Aorta (tissue), 5 donors: Measurements from ENCODE around the gene BIRC7. TPM values are rescaled to one million over a fixed set of nuclear protein-coding genes. Genes with fewer than 3 reads are reported as not detected.
A peak's percentile ranks its signal among the peaks of the same experiment; 100 is the strongest.

ENCODE experiments used
- ATAC-seq: fragments of 200-7000 bp; cut with Tn5 transposase; one replicate; pipeline ENCODE4 v1.9.1; 2022; ENCODE audit warnings: moderate library complexity; ENCODE audit not compliant: low FRiP score
- DNase-seq, 2 donors: peaks; one replicate each; pipeline ENCODE4 v3.0.0-alpha.2; 2020
- H3K27ac ChIP-seq, 2 donors: one replicate each; pipeline ENCODE4 v1.5.1; 2013; ENCODE audit warnings: low read length in 2 of 2, mild to moderate bottlenecking in 2 of 2, moderate library complexity in 2 of 2, control low read depth in 1 of 2, inconsistent platforms in 1 of 2, low read depth in 1 of 2
- H3K27me3 ChIP-seq, 2 donors: one replicate each; pipeline ENCODE4 v1.6.1; 2013; ENCODE audit warnings: control low read depth in 1 of 2, low read length in 1 of 2, mild to moderate bottlenecking in 1 of 2, moderate library complexity in 1 of 2; ENCODE audit not compliant: insufficient read depth in 2 of 2, control insufficient read depth in 1 of 2
- H3K36me3 ChIP-seq, 2 donors: one replicate each; pipeline ENCODE4 v1.6.1; 2013; ENCODE audit warnings: control low read depth in 1 of 2, low read length in 1 of 2, mild to moderate bottlenecking in 1 of 2; ENCODE audit not compliant: insufficient read depth in 2 of 2, control insufficient read depth in 1 of 2
- H3K4me1 ChIP-seq, 2 donors: one replicate each; pipeline ENCODE4 v1.6.1; 2013; ENCODE audit warnings: low read length in 2 of 2, control low read depth in 1 of 2, mild to moderate bottlenecking in 1 of 2, moderate library complexity in 1 of 2; ENCODE audit not compliant: insufficient read depth in 2 of 2, control insufficient read depth in 1 of 2
- H3K4me3 ChIP-seq, 2 donors: one replicate each; pipeline ENCODE4 v1.5.1; 2013; ENCODE audit warnings: low read length in 2 of 2, control low read depth in 1 of 2, mild to moderate bottlenecking in 1 of 2
- H3K9me3 ChIP-seq: one replicate; pipeline ENCODE4 v1.6.1; 2013; ENCODE audit warnings: mild to moderate bottlenecking, low read length; ENCODE audit not compliant: control insufficient read depth
- WGBS, 2 donors: extraction: QIAGEN DNeasy Blood & Tissue Kit; methylation state at CpG; one replicate each; pipeline ENCODE4 v1.1.7; 2013; 5-methylcytosine and 5-hydroxymethylcytosine counted together
- intact Hi-C, 2 donors: fragments of 100-400 bp; cut with DNase I; formaldehyde crosslinking; loops; one replicate each; pipeline versions ENCODE4 v1.14.2 to v1.15.0; 2022
- polyA plus RNA-seq, 2 donors: library from polyadenylated mRNA; stranded (reverse); fragments of 200-250 nt; gene quantifications; one replicate each; pipeline ENCODE4 v1.2.3, GENCODE V29; 2013
- total RNA-seq, 2 donors: library from RNA; stranded (reverse); fragmentation: NEBNext Ultra II Directional; extraction: Animal tissue kit (Norgen Biotek cat#: 25700); gene quantifications; one replicate each; pipeline ENCODE4 v1.2.1, GENCODE V29; 2021
- donor health status: healthy with polysubstance abuse.
- donor health status: Bipolar disorder and iron deficiency.
- donor health status: DM: no; HTN: no; CAD: no.
- donor health status: DM: no; HTN: no; CAD: no.
- donor health status: DM: yes; HTN: yes; CAD: no.

Gene BIRC7
- total and polyA plus RNA-seq, 4 donors, result not detected

DNA sequence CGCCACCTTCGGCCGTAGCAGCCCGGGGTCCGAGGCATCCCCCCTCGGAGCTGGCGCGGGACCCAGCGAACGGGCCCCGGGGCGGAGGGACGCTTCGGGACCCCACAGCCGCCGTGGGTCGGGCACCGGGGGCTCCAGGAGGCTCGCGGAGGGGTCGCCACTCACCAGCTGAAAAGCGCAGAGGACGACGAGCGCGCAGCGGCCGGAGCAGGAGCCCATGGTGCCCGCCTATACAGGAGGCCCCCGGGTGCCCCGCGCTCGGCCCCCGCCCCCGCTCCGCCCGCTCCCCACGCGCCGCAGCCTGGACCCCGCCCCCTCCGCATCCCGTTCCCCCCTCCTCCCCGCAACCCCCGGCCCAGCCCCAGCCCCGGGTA lies 18.5 kb downstream of the BIRC7 start, which contains the start of gene NKAIN4:
Gene NKAIN4 (minus strand): TSS at position 232 of the 374 bp plus-strand sequence. CDS start 13 bp downstream, at position 219.
- H3K9me3 ChIP-seq, result no peaks in the 10 kb centered on the region
- no peaks in the 10 kb centered on the region for H3K27me3 ChIP-seq
- no peaks in the 10 kb centered on the region for H3K36me3 ChIP-seq
- no peaks in the 10 kb centered on the region for H3K4me1 ChIP-seq
- H3K27ac ChIP-seq, result no peak within 1 kb of the TSS
- intact Hi-C loops, result no loop called here
- no peak for DNase-seq
- ATAC-seq, result no peak
- no peak within 1 kb of the TSS for H3K4me3 ChIP-seq
- WGBS, 2 donors, result 0 to 1% methylated on average over 9 to 46 of the region's 46 CpGs

DNA sequence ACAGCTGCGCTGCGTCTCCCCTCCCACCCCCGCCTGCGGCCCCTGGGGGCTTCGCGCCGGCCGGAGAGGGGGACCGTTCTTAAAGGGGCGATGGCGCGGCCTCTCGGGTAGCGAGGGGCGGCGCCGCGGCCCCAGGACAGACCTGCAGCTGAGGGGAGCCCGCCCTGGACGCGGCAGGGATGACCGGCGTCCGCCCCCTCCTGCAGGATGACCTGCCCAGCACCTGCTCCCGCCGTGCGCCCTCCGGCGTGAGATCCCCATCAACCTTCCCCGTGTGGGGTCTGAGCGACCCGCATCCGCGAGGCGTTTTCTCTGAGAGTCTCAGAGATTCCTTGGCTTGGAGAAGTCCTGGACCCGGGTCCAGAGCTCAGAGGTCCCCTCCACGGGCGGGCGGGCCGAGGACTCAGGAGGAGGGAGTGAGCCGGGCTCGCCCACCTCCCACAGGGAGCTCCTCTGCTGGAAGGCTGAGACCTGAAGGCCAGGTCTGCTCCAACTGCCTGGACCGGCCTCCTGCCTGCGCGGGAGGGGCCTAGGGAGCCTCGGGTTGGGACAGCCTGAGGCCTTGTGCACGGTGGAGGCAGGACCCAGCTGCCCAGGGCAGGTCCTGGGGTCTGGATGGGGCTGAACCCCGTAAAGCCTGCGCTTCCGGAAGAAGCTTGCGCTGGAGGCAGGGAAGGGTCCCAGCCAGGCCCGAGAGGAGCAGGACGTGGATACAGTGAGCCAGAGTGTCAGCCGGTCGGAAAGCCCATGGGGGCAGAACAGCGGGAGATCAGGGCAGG lies 19.1 kb downstream of the BIRC7 start:
- 7% methylated on average over 46 to 56 of the region's 56 CpGs for WGBS, 2 donors
- intact Hi-C loops, result no loop called here
- DNase-seq, result no peak
- Histone ChIP-seq H3K36me3 (no peaks in the 10 kb centered on the region), H3K4me3 (no peak overlapping the region), H3K4me1 (no peaks in the 10 kb centered on the region), H3K27ac (no peak overlapping the region), H3K27me3 (no peaks in the 10 kb centered on the region), H3K9me3 (no peaks in the 10 kb centered on the region)
- ATAC-seq, result no peak

DNA sequence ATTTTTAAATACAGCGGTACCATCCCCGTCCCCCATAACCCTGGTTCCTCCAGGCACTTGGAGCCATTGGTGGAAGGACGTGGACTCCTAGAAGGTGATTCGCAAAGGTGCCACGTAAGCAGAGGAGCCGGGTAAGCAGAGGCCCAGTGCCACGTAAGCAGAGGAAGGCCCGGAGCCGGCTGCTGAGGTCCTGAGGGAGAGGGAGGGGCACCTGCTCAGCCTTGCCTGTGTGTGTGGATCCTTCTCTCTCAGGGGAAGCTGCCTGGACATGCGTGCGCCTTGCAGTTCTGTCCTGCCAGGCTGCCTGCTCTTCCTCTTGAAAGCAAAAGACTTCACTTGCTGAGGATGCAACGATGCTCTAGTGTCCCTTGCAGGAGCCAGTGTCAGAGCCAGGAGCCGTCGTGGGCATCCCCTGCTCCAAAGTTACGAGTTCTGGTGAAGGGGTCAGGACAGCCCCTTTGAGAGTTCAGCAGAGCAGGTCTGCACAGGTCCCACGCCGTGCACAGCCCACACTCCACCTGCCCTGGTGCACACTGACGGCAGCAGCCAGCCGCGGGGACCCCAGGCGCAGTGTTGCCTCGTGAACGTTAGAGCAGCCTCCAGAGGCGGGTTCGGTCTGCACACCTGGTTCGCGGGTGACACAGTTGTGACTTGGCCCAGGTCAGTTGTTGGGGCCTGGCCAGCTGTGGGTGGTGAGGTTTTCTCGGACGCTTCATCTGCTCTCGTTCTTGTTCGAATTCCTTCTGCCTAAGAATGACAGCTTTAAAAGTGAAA lies 20.4 kb downstream of the BIRC7 start:
- ATAC-seq, result no peak
- H3K27me3 ChIP-seq, result no peaks in the 10 kb centered on the region
- H3K4me1 ChIP-seq, result no peaks in the 10 kb centered on the region
- intact Hi-C loops, result no loop called here
- H3K36me3 ChIP-seq, result no peaks in the 10 kb centered on the region
- 55 to 60% methylated on average over 31 of the region's 31 CpGs for WGBS, 2 donors
- no peak overlapping the region for H3K27ac ChIP-seq
- no peak for DNase-seq
- H3K4me3 ChIP-seq, result no peak overlapping the region
- no peaks in the 10 kb centered on the region for H3K9me3 ChIP-seq

DNA sequence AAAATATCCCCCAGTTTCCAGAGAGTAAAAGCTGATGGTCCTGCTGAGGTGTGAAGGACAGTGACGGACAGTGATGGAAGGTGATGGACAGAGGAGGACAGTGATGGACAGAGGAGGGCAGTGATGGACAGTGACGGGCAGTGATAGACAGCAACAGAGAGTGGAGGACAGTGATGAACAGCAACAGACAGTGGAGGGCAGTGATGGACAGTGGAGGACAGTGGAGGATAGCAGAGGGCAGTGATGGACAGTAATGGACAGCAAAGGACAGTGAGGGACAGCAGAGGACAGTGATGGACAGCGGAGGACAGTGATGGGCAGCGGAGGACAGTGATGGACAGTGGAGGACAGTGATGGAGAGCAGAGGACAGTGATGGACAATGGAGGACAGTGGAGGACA lies 21.2 kb downstream of the BIRC7 start:
- no peak overlapping the region for H3K4me3 ChIP-seq
- DNase-seq (no peak), ATAC-seq (no peak)
- no peaks in the 10 kb centered on the region for H3K36me3 ChIP-seq
- no peaks in the 10 kb centered on the region for H3K4me1 ChIP-seq
- H3K27me3 ChIP-seq, result no peaks in the 10 kb centered on the region
- H3K27ac ChIP-seq, result no peak overlapping the region
- intact Hi-C loops, result no loop called here
- WGBS, 2 donors, result 91 to 92% methylated on average over 4 of the region's 4 CpGs
- no peaks in the 10 kb centered on the region for H3K9me3 ChIP-seq

DNA sequence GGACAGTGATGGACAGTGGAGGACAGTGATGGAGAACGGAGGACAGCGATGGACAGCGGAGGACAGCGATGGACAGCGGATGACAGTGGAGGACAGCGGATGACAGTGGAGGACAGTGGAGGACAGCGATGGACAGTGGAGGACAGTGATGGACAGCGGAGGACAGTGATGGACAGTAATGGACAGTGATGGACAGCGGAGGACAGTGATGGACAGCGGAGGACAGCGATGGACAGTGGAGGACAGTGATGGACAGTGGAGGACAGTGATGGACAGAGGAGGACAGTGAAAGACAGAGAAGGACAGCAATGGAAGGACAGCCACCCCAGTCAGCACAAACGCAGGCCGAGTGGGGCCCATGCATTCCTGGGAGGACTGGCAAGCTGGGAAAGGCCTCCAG lies 21.9 kb downstream of the BIRC7 start:
- Histone ChIP-seq H3K4me3 (no peak overlapping the region), H3K4me1 (no peaks in the 10 kb centered on the region), H3K27ac (no peak overlapping the region), H3K36me3 (no peaks in the 10 kb centered on the region), H3K27me3 (no peaks in the 10 kb centered on the region), H3K9me3 (no peaks in the 10 kb centered on the region)
- no peak for ATAC-seq
- DNase-seq, result no peak
- intact Hi-C loops, result no loop called here
- WGBS, 2 donors, result 86 to 89% methylated on average over 13 of the region's 13 CpGs

DNA sequence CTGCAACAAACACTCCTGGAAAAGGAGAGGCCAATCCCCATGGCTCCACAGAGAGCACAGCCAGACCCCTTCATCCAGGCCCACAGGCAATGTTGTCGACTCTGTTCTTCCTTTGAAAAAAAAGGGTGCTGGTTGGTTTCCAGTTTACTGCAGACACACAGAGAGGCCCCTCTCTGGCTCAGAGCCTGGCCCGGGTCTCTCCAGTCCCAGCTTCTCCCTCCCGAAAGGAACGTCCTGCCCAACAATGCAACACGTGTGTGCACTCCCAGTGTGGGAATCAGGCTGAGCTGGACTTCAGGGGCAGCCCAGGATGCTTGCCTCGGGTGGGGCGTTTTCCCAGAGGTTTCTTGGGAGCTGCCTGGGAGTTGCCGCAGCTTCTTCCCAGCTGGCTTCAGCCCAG lies 23.1 kb downstream of the BIRC7 start:
- H3K9me3 ChIP-seq, result no peaks in the 10 kb centered on the region
- no peak overlapping the region for H3K27ac ChIP-seq
- no peaks in the 10 kb centered on the region for H3K27me3 ChIP-seq
- intact Hi-C loops, result no loop called here
- ATAC-seq (no peak), DNase-seq (no peak)
- H3K36me3 ChIP-seq, result no peaks in the 10 kb centered on the region
- no peak overlapping the region for H3K4me3 ChIP-seq
- WGBS, 2 donors, result 24 to 27% methylated on average over 8 of the region's 8 CpGs
- no peaks in the 10 kb centered on the region for H3K4me1 ChIP-seq

DNA sequence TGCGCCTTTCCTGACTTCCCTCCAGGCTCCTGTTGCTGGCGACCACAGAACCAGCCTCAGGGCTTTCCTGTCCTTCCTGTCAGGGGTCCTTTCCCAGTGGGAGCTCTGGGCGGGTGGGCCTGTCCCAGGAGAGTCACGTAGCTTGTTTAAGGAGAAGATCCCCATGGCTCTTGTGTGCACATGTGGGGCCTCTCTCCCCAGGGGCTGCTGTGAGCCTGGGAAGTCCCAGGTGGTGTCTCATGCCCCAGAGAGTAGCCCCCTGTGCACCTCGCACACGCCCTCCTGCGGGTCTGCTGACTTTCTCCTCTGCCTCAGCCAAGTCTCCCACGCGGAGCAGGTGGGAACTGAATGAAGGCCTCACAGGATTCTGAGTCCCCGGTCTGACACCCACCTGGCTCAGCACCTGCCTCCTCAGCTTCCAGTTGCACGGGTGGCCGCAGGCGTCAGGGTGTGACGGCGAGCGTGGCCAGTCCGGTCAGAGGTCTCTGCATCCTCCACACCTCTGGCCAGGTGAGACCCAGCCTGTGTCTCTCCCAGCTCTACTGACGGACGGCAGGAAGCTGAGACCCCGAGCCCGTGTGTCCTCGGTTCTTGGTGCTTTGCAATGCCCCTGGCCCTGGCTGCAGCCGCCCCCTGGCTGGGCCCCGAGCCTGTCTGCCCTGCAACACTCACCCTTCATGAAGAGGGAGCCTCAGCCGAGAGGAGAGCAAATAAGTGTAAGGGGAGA lies 24.2 kb downstream of the BIRC7 start:
- H3K4me3 ChIP-seq, result no peak overlapping the region
- no peaks in the 10 kb centered on the region for H3K9me3 ChIP-seq
- intact Hi-C loops, result no loop called here
- no peaks in the 10 kb centered on the region for H3K36me3 ChIP-seq
- no peak overlapping the region for H3K27ac ChIP-seq
- no peaks in the 10 kb centered on the region for H3K27me3 ChIP-seq
- ATAC-seq, result peak; percentile 47
- DNase-seq, result no peak
- H3K4me1 ChIP-seq, result no peaks in the 10 kb centered on the region
- WGBS, 2 donors, result 86 to 88% methylated on average over 24 to 25 of the region's 25 CpGs

DNA sequence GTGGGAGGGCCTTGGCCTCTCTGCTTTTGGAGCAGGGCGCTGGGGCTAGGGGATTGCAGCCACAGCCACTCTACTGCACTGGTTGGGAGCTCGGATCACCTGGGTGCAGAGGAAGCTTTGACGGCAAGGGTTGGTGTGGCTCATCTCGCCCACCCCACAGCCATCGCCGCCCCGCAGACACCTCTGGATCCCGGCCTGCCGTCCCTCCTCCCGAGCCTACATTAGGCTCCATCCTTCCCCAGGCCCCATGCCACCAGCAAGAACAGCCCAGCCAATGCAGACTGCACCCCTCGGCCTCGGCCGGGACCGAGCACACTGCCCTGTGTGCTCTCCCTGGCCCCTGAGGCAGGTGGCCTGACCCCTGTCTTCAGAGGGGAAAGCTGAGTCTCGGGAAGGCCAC lies 24.8 kb downstream of the BIRC7 start:
- Histone ChIP-seq H3K4me3 (no peak overlapping the region), H3K4me1 (no peaks in the 10 kb centered on the region), H3K27me3 (no peaks in the 10 kb centered on the region), H3K9me3 (no peaks in the 10 kb centered on the region), H3K36me3 (no peaks in the 10 kb centered on the region), H3K27ac (no peak overlapping the region)
- DNase-seq, result no peak
- ATAC-seq, result no peak
- 89 to 95% methylated on average over 14 to 15 of the region's 15 CpGs for WGBS, 2 donors
- intact Hi-C loops, result no loop called here
